Measurements from ENCODE around the gene AKR7A3. TPM values are rescaled to one million over a fixed set of nuclear protein-coding genes. Genes with fewer than 3 reads are reported as not detected.
"Not testable (repeated sequence)": the region's sequence is repeated elsewhere in the genome, so short reads cannot be mapped to it uniquely, and the experiment has no call there.

The AKR7A3 gene
- total RNA-seq, 1 donor from 2014 or later = 1.0 TPM

GRCh38 chr1:19294638-19295037 is 6.1 kb upstream of the AKR7A3 start:
- no peak for DNase-seq (ENCODE audit: low spot score)

GRCh38 chr1:19289244-19289643 is 674 bp upstream of the AKR7A3 start:
- no peak for DNase-seq (ENCODE audit: low spot score)

GRCh38 chr1:19287436-19288185 is 959 bp downstream of the AKR7A3 start:
- no peak for DNase-seq (ENCODE audit: low spot score)

- DNase-seq (ENCODE audit: low spot score) = not testable (repeated sequence)
Measured at GRCh38 chr1:19285807-19286206, 2.8 kb downstream of the AKR7A3 start.

GRCh38 chr1:19285366-19285765 is 3.2 kb downstream of the AKR7A3 start:
- DNase-seq (ENCODE audit: low spot score) = not testable (repeated sequence)

GRCh38 chr1:19284881-19285280 is 3.7 kb downstream of the AKR7A3 start:
- no peak for DNase-seq (ENCODE audit: low spot score)

GRCh38 chr1:19283891-19284290 is 4.7 kb downstream of the AKR7A3 start:
- DNase-seq (ENCODE audit: low spot score) = no peak

GRCh38 chr1:19274636-19275035 is 13.9 kb downstream of the AKR7A3 start:
- no peak for DNase-seq (ENCODE audit: low spot score)

- DNase-seq (ENCODE audit: low spot score) = peak; percentile 71
Measured at GRCh38 chr1:19273844-19274531, 14.6 kb downstream of the AKR7A3 start.

GRCh38 chr1:19273106-19273843 is 15.3 kb downstream of the AKR7A3 start:
- peak; percentile 64 for DNase-seq (ENCODE audit: low spot score)

- DNase-seq (ENCODE audit: low spot score) = no peak
Measured at GRCh38 chr1:19272064-19272463, 16.5 kb downstream of the AKR7A3 start.

GRCh38 chr1:19270343-19270730 is 18.2 kb downstream of the AKR7A3 start:
- DNase-seq (ENCODE audit: low spot score) = not testable (repeated sequence)

GRCh38 chr1:19269427-19270342 is 18.9 kb downstream of the AKR7A3 start:
- DNase-seq (ENCODE audit: low spot score) = not testable (repeated sequence)

GRCh38 chr1:19268445-19268844 is 20.1 kb downstream of the AKR7A3 start:
- no peak for DNase-seq (ENCODE audit: low spot score)

- DNase-seq (ENCODE audit: low spot score) = no peak
Measured at GRCh38 chr1:19262744-19263143, 25.8 kb downstream of the AKR7A3 start.

GRCh38 chr1:19262047-19262446 is 26.5 kb downstream of the AKR7A3 start:
- DNase-seq (ENCODE audit: low spot score) = no peak

- no peak for DNase-seq (ENCODE audit: low spot score)
Measured at GRCh38 chr1:19260211-19261138, 28.1 kb downstream of the AKR7A3 start.

- DNase-seq (ENCODE audit: low spot score) = no peak
Measured at GRCh38 chr1:19258353-19258752, 30.2 kb downstream of the AKR7A3 start.

GRCh38 chr1:19257178-19257914 is 31.2 kb downstream of the AKR7A3 start:
- no peak for DNase-seq (ENCODE audit: low spot score)

Data from mesenteric fat pad (tissue), 1 donor.